IMR-90 (cell line): ENCODE results near the gene STUB1. TPM values are rescaled to one million over a fixed set of nuclear protein-coding genes. Genes with fewer than 3 reads are reported as not detected.

Experiments used
- ATAC-seq: fragments of 200-7000 bp; cut with Tn5 transposase; 2 replicates; pipeline ENCODE4 v1.9.1; 2020; ENCODE audit warnings: low read depth, mild to moderate bottlenecking, moderate library complexity
- BruUV-seq: library from RNA; stranded (reverse); fragments of 400-500 nt; replicated peaks from 2 replicates; lab custom pipeline; 2021; lab: Mats Ljungman, UMichigan
- CTCF ChIA-PET: fragments of 300-600 bp; formaldehyde crosslinking; extraction: SDS; loops from one replicate; lab custom pipeline; 2021; ENCODE audit warnings: antibody characterized with exemption; lab: Yijun Ruan, JAX
- POLR2A ChIA-PET: fragments of 300-600 bp; sonication (Branson Sonifier 250); formaldehyde crosslinking; loops from one replicate; lab custom pipeline; 2022; ENCODE audit warnings: antibody characterized with exemption; ENCODE audit not compliant: unreplicated experiment; lab: Charles Lee
- DNase-seq: peaks from one replicate; pipeline ENCODE4 v3.0.0; 2013
- H2AFZ ChIP-seq: replicated peaks from 2 replicates; pipeline ENCODE3; 2013; ENCODE audit warnings: low read length, mild to moderate bottlenecking; ENCODE audit not compliant: poor library complexity
- H2AK5ac ChIP-seq: 2 replicates; pipeline ENCODE4 v1.6.1; 2013; ENCODE audit warnings: low read depth, low read length, inconsistent platforms
- H2AK9ac ChIP-seq: replicated peaks from 2 replicates; pipeline ENCODE3; 2013; ENCODE audit warnings: mild to moderate bottlenecking, low read depth, low read length, moderate library complexity; ENCODE audit not compliant: poor library complexity
- H2BK120ac ChIP-seq: 2 replicates; pipeline ENCODE4 v1.6.1; 2013; ENCODE audit warnings: low read depth, low read length, inconsistent platforms
- H2BK15ac ChIP-seq: 3 replicates; pipeline ENCODE4 v1.6.1; 2013; ENCODE audit warnings: low read depth, low read length, inconsistent platforms
- H2BK20ac ChIP-seq: 2 replicates; pipeline ENCODE4 v1.6.1; 2013; ENCODE audit warnings: low read depth, mild to moderate bottlenecking, inconsistent platforms, low read length, moderate library complexity
- H2BK5ac ChIP-seq: 2 replicates; pipeline ENCODE4 v1.6.1; 2013; ENCODE audit warnings: mild to moderate bottlenecking, low read depth, low read length, inconsistent platforms; ENCODE audit not compliant: poor library complexity, severe bottlenecking
- H3K14ac ChIP-seq: replicated peaks from 2 replicates; pipeline ENCODE4 v1.6.1; 2013; ENCODE audit warnings: low read depth, low read length, inconsistent platforms
- H3K18ac ChIP-seq: 2 replicates; pipeline ENCODE4 v1.6.1; 2013; ENCODE audit warnings: low read depth, low read length, control low read depth
- H3K23ac ChIP-seq: 2 replicates; pipeline ENCODE4 v1.6.1; 2013; ENCODE audit warnings: low read depth, low read length, inconsistent platforms
- H3K27ac ChIP-seq: 2 replicates; pipeline ENCODE4 v1.5.1; 2013; ENCODE audit warnings: mild to moderate bottlenecking, control low read depth, low read length; ENCODE audit not compliant: insufficient read depth
- H3K27me3 ChIP-seq: 2 replicates; pipeline ENCODE4 v1.6.1; 2013; ENCODE audit warnings: low read length; ENCODE audit not compliant: control insufficient read depth, insufficient read depth
- H3K36me3 ChIP-seq: 2 replicates; pipeline ENCODE4 v1.6.1; 2013; ENCODE audit warnings: low read length, mixed read lengths; ENCODE audit not compliant: control insufficient read depth, insufficient read depth
- H3K4ac ChIP-seq: 2 replicates; pipeline ENCODE4 v1.6.1; 2013; ENCODE audit warnings: low read depth, low read length, inconsistent platforms
- H3K4me1 ChIP-seq: 2 replicates; pipeline ENCODE4 v1.6.1; 2013; ENCODE audit warnings: low read length, mixed read lengths; ENCODE audit not compliant: control insufficient read depth, insufficient read depth
- H3K4me2 ChIP-seq: 2 replicates; pipeline ENCODE4 v1.6.1; 2013; ENCODE audit warnings: low read depth, mild to moderate bottlenecking, control low read depth, low read length, moderate library complexity
- H3K4me3 ChIP-seq: 2 replicates; pipeline ENCODE4 v1.5.1; 2013; ENCODE audit warnings: low read depth, mild to moderate bottlenecking, control low read depth, low read length, moderate library complexity; ENCODE audit not compliant: insufficient read depth
- H3K56ac ChIP-seq: 2 replicates; pipeline ENCODE4 v1.6.1; 2013; ENCODE audit warnings: low read length, inconsistent platforms; ENCODE audit not compliant: insufficient read depth; ENCODE audit errors: extremely low read depth
- H3K79me1 ChIP-seq, 2 experiments: 2 replicates each; pipeline ENCODE4 v1.6.1; 2013; ENCODE audit warnings: low read length in 2 of 2, inconsistent platforms in 1 of 2, low read depth in 1 of 2
- H3K9ac ChIP-seq: 2 replicates; pipeline ENCODE4 v1.6.1; 2013; ENCODE audit warnings: low read depth, low read length, control low read depth
- H3K9me1 ChIP-seq: 2 replicates; pipeline ENCODE4 v1.6.1; 2013; ENCODE audit warnings: low read length, inconsistent platforms; ENCODE audit not compliant: insufficient read depth
- H3K9me3 ChIP-seq: 2 replicates; pipeline ENCODE4 v1.6.1; 2013; ENCODE audit warnings: low read length; ENCODE audit not compliant: control insufficient read depth, insufficient read depth
- H4K20me1 ChIP-seq: 2 replicates; pipeline ENCODE4 v1.6.1; 2013; ENCODE audit warnings: low read length, inconsistent platforms; ENCODE audit not compliant: insufficient read depth
- H4K5ac ChIP-seq: 2 replicates; pipeline ENCODE4 v1.6.1; 2013; ENCODE audit warnings: mild to moderate bottlenecking, low read depth, low read length, control low read depth
- H4K8ac ChIP-seq, 2 experiments: 2 replicates each; pipeline ENCODE4 v1.6.1; 2013; ENCODE audit warnings: low read depth in 2 of 2, low read length in 2 of 2, control low read depth in 1 of 2, inconsistent platforms in 1 of 2
- H4K91ac ChIP-seq: 2 replicates; pipeline ENCODE4 v1.6.1; 2013; ENCODE audit warnings: low read depth, low read length, inconsistent platforms; ENCODE audit not compliant: insufficient read depth
- BHLHE40 ChIP-seq: fragments of 150-350 bp; IDR thresholded peaks from 2 replicates; pipeline ENCODE4 v1.6.1; 2016; ENCODE audit warnings: mild to moderate bottlenecking, low read depth, low read length
- CEBPB ChIP-seq: IDR thresholded peaks from 2 replicates; pipeline ENCODE4 v1.6.1; 2012; ENCODE audit warnings: low read depth, low read length, improper control_type of control experiment
- FOS ChIP-seq: fragments of 150-350 bp; IDR thresholded peaks from 2 replicates; pipeline ENCODE4 v1.6.1; 2016; ENCODE audit warnings: low read depth, low read length
- MAFK ChIP-seq: IDR thresholded peaks from 2 replicates; pipeline ENCODE4 v1.6.1; 2012; ENCODE audit warnings: low read depth, low read length, improper control_type of control experiment
- MAZ ChIP-seq: IDR thresholded peaks from 2 replicates; pipeline ENCODE4 v1.6.1; 2012; ENCODE audit warnings: low read depth, mild to moderate bottlenecking, low read length, improper control_type of control experiment, moderate library complexity, borderline replicate concordance
- NFE2L2 ChIP-seq: fragments of 150-350 bp; IDR thresholded peaks from 2 replicates; pipeline ENCODE4 v1.6.1; 2016; ENCODE audit warnings: low read depth, mild to moderate bottlenecking, low read length
- POLR2A ChIP-seq: IDR thresholded peaks from 2 replicates; pipeline ENCODE4 v1.6.1; 2012; ENCODE audit warnings: mild to moderate bottlenecking, low read depth, low read length
- RAD21 ChIP-seq: IDR thresholded peaks from 2 replicates; pipeline ENCODE4 v1.6.1; 2012; ENCODE audit warnings: low read length, improper control_type of control experiment
- RCOR1 ChIP-seq: IDR thresholded peaks from 2 replicates; pipeline ENCODE4 v1.6.1; 2012; ENCODE audit warnings: mild to moderate bottlenecking, low read length, improper control_type of control experiment; ENCODE audit not compliant: insufficient replicate concordance
- RFX5 ChIP-seq: IDR thresholded peaks from 2 replicates; pipeline ENCODE4 v1.8.0; 2012; ENCODE audit warnings: low read depth, mild to moderate bottlenecking, low read length, moderate library complexity
- SMC3 ChIP-seq: fragments of 150-350 bp; IDR thresholded peaks from 2 replicates; pipeline ENCODE4 v1.6.1; 2016; ENCODE audit warnings: low read depth, mild to moderate bottlenecking, antibody characterized with exemption, low read length, moderate library complexity
- WGBS, 2 experiments: methylation state at CpG; one replicate each; pipeline versions ENCODE4 v1.1.5 to v1.1.7; 2013; ENCODE audit warnings: missing lambda C conversion rate in 2 of 2; ENCODE audit not compliant: insufficient read length in 1 of 2; ENCODE audit errors: extremely low coverage in 2 of 2; 5-methylcytosine and 5-hydroxymethylcytosine counted together
- dilution Hi-C: fragments of 300-500 bp; cut with HindIII; formaldehyde crosslinking; loops from one replicate; pipeline ENCODE4 v1.14.3; 2018; ENCODE audit warnings: low sequenced_read_pairs; ENCODE audit not compliant: unreplicated experiment
- in situ Hi-C: fragments of 300-500 bp; cut with MboI; formaldehyde crosslinking; loops from 3 replicates; pipeline ENCODE4 v1.14.3; 2019; ENCODE audit warnings: low sequenced_read_pairs, inconsistent platforms, mixed read lengths
- intact Hi-C: fragments of 100-400 bp; cut with micrococcal nuclease; formaldehyde crosslinking; loops from 2 replicates; pipeline ENCODE4 v1.10.0; 2022
- polyA plus RNA-seq, 3 experiments: library from polyadenylated mRNA; depleted of rRNA; stranded (reverse); fragments of >200 nt; gene quantifications; 2 replicates each; pipeline ENCODE4 v1.2.3, GENCODE V29; 2012; ENCODE audit warnings: low replicate concordance in 1 of 3
- total RNA-seq: library from RNA; depleted of rRNA; stranded (reverse); fragments of >200 nt; gene quantifications from 2 replicates; pipeline ENCODE4 v1.2.3, GENCODE V29; 2012
- TF ChIP-seq, protein P1 (sequence below): fragments of 150-350 bp; IDR thresholded peaks from 2 replicates; pipeline ENCODE4 v1.6.1; 2017; ENCODE audit warnings: mild to moderate bottlenecking, antibody characterized with exemption, low read length, low read depth
- TF ChIP-seq, protein P2 (sequence below): conservative IDR thresholded peaks from 2 replicates; pipeline ENCODE4 v1.5.1; 2012; ENCODE audit warnings: mild to moderate bottlenecking, low read depth, low read length, improper control_type of control experiment
- TF ChIP-seq, protein P3 (sequence below): fragments of 150-350 bp; IDR thresholded peaks from 2 replicates; pipeline ENCODE4 v1.6.1; 2016; ENCODE audit warnings: low read depth, mild to moderate bottlenecking, low read length, moderate library complexity, borderline replicate concordance

STUB1 gene
- total and polyA plus RNA-seq, 2 of the 4 experiments (the other 2 are of a cell fraction) = 183 to 186 TPM

DNA sequence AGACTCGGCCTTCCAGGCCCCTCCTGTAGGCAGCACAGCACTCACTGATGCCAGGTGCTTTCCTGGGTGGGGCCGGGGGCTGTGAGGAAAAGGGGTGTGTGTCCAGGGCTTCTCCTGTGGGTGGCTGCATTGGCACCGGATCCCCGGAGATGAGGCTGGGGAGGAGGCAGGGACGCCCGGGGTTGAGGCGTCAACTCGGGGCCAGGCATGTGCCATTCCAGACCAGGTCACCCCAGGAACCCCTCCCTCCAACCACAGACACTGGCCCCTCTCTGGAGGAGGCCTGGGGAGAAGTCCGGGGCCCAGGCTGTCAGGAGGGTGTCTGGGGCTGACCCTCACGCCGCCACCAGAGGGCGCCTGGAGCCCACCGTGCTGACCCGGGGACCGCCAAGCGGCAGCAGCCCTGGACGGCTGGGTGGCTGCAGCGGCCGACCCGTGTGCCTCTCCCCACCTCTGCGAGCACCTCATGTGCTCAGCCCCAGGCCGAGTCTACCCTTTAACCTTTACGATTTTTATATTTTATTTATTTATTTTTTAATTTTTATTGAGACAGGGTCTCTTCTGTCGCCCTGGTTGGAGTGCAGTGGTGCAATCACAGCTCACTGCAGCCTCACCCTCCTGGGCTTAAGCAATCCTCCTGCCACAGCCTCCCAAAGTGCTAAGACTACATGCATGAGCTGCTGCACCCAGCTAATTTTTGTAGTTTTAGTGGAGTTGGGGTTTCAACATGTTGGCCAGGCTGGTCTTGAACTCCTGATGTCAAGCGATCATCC lies 31.5 kb downstream of the STUB1 start:
- POLR2A ChIA-PET = no interaction called here
- intact Hi-C loops = loop anchor here (2.0 to 5.0 kb wide), 3 partner anchors 77 to 343 kb away; partner anchors contain the start of genes CHTF18, RPUSD1 and SOX8
- dilution Hi-C loops = no loop called here
- TF ChIP-seq SMC3 (peak; percentile 87), CEBPB (no peak), MAZ (peak; percentile 30; the same call in 1 of the 2 replicates), FOS (no peak), RCOR1 (no peak), POLR2A (no peak), RFX5 (no peak), BHLHE40 (no peak), NFE2L2 (no peak), RAD21 (peak; percentile 90), MAFK (no peak)
- TF ChIP-seq, protein P1, sequence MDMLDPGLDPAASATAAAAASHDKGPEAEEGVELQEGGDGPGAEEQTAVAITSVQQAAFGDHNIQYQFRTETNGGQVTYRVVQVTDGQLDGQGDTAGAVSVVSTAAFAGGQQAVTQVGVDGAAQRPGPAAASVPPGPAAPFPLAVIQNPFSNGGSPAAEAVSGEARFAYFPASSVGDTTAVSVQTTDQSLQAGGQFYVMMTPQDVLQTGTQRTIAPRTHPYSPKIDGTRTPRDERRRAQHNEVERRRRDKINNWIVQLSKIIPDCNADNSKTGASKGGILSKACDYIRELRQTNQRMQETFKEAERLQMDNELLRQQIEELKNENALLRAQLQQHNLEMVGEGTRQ = no peak
- TF ChIP-seq, protein P2, sequence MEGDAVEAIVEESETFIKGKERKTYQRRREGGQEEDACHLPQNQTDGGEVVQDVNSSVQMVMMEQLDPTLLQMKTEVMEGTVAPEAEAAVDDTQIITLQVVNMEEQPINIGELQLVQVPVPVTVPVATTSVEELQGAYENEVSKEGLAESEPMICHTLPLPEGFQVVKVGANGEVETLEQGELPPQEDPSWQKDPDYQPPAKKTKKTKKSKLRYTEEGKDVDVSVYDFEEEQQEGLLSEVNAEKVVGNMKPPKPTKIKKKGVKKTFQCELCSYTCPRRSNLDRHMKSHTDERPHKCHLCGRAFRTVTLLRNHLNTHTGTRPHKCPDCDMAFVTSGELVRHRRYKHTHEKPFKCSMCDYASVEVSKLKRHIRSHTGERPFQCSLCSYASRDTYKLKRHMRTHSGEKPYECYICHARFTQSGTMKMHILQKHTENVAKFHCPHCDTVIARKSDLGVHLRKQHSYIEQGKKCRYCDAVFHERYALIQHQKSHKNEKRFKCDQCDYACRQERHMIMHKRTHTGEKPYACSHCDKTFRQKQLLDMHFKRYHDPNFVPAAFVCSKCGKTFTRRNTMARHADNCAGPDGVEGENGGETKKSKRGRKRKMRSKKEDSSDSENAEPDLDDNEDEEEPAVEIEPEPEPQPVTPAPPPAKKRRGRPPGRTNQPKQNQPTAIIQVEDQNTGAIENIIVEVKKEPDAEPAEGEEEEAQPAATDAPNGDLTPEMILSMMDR = peak; percentile 90
- TF ChIP-seq, protein P3, sequence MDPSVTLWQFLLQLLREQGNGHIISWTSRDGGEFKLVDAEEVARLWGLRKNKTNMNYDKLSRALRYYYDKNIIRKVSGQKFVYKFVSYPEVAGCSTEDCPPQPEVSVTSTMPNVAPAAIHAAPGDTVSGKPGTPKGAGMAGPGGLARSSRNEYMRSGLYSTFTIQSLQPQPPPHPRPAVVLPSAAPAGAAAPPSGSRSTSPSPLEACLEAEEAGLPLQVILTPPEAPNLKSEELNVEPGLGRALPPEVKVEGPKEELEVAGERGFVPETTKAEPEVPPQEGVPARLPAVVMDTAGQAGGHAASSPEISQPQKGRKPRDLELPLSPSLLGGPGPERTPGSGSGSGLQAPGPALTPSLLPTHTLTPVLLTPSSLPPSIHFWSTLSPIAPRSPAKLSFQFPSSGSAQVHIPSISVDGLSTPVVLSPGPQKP = no peak

More for the DNA sequence above, 31.5 kb downstream of the STUB1 start:
- DNase-seq = peak; percentile 50
- no peak overlapping the region for H4K5ac ChIP-seq
- ATAC-seq = peak; percentile 48
- no peaks in the 10 kb centered on the region for H3K9me1 ChIP-seq
- H2AK5ac ChIP-seq = no peak overlapping the region
- no peak overlapping the region for H2BK20ac ChIP-seq
- no peaks in the 10 kb centered on the region for H3K9me3 ChIP-seq
- in situ Hi-C loops = loop anchor here (5.0 to 25.0 kb wide), 2 partner anchors 76 to 351 kb away; partner anchors contain the start of genes CHTF18, RPUSD1 and SSTR5
- no peak overlapping the region for H3K14ac ChIP-seq
- no peak overlapping the region for H4K8ac ChIP-seq
- peaks cover 21% of the 10 kb centered on the region for H4K20me1 ChIP-seq
- no peak overlapping the region; the same call in 2 of the 3 replicates for H2BK15ac ChIP-seq
- no peak overlapping the region for H2AK9ac ChIP-seq
- no TSS peak for BruUV-seq
- no peaks in the 10 kb centered on the region for H3K36me3 ChIP-seq
- CTCF ChIA-PET = interaction anchor here (0.7 to 1.3 kb wide), 3 partner anchors 72 to 75 kb away, joined by 3 to 6 read pairs (median 3); no protein-coding TSS in a partner anchor
- H3K27me3 ChIP-seq = peaks cover 14% of the 10 kb centered on the region
- H3K27ac ChIP-seq = no peak overlapping the region
- WGBS, 2 experiments = 31% methylated on average over 6 of the region's 25 CpGs; no CpG with 5 or more reads in 1 of the 2 experiments
- H3K4ac ChIP-seq = no peak overlapping the region
- H3K4me1 ChIP-seq = peaks cover 14% of the 10 kb centered on the region; the same call in 1 of the 2 replicates
- H4K91ac ChIP-seq = no peak overlapping the region
- peaks cover 0 to 10% of the 10 kb centered on the region in 2 experiments; a peak in 1 of 4 replicates for H3K79me1 ChIP-seq
- H3K4me3 ChIP-seq = no peak overlapping the region
- no peak overlapping the region for H3K23ac ChIP-seq
- no peak overlapping the region for H2BK120ac ChIP-seq
- H3K18ac ChIP-seq = no peak overlapping the region
- no peak overlapping the region for H2BK5ac ChIP-seq
- H2AFZ ChIP-seq = peak overlapping the region; percentile 61
- no peak overlapping the region for H3K56ac ChIP-seq
- no peak overlapping the region for H3K4me2 ChIP-seq
- no peak overlapping the region for H3K9ac ChIP-seq
